ENCODE results near the gene CHRNA3.

CHRNA3 gene

GRCh38 chr15:78635346-78635745 is 14.6 kb upstream of the CHRNA3 start:
- DNase-seq, result no peak

- DNase-seq, result no peak
Observed at GRCh38 chr15:78634210-78635145, 13.7 kb upstream of the CHRNA3 start.

- no peak for DNase-seq
Observed at GRCh38 chr15:78633348-78633747, 12.6 kb upstream of the CHRNA3 start.

GRCh38 chr15:78630886-78631633 is 10.3 kb upstream of the CHRNA3 start:
- DNase-seq, result no peak

GRCh38 chr15:78629716-78630065 is 8.9 kb upstream of the CHRNA3 start:
- no peak for DNase-seq

GRCh38 chr15:78629031-78629715 is 8.4 kb upstream of the CHRNA3 start:
- no peak for DNase-seq

- DNase-seq, result no peak
Observed at GRCh38 chr15:78628227-78628626, 7.4 kb upstream of the CHRNA3 start.

GRCh38 chr15:78627348-78627747 is 6.6 kb upstream of the CHRNA3 start:
- DNase-seq, result no peak

GRCh38 chr15:78626381-78626995 is 5.7 kb upstream of the CHRNA3 start:
- DNase-seq, result no peak

GRCh38 chr15:78625606-78626280 is 4.9 kb upstream of the CHRNA3 start:
- DNase-seq, result no peak

- no peak for DNase-seq
Observed at GRCh38 chr15:78624651-78625590, 4.1 kb upstream of the CHRNA3 start.

- no peak for DNase-seq
Observed at GRCh38 chr15:78623786-78624497, 3.1 kb upstream of the CHRNA3 start.

- no peak for DNase-seq
Observed at GRCh38 chr15:78621810-78622402, 1.1 kb upstream of the CHRNA3 start.

- no peak for DNase-seq
Observed at GRCh38 chr15:78620021-78620526, 722 bp downstream of the CHRNA3 start.

- no peak for DNase-seq
Observed at GRCh38 chr15:78619022-78619950, 1.5 kb downstream of the CHRNA3 start.

- peak; percentile 54 for DNase-seq
Observed at GRCh38 chr15:78618490-78618934, 2.3 kb downstream of the CHRNA3 start.

GRCh38 chr15:78618064-78618463 is 2.7 kb downstream of the CHRNA3 start:
- no peak for DNase-seq

- no peak for DNase-seq
Observed at GRCh38 chr15:78617516-78617915, 3.3 kb downstream of the CHRNA3 start.

GRCh38 chr15:78617076-78617475 is 3.7 kb downstream of the CHRNA3 start:
- DNase-seq, result no peak

Data from activated effector memory CD4-positive, alpha-beta T cell treated with Interleukin-2 at 50 U/mL for 16 hours (primary cell).